HCEC 1CT (cell line): ENCODE results near the gene POLA1.
"Not testable (repeated sequence)": the region's sequence is repeated elsewhere in the genome, so short reads cannot be mapped to it uniquely, and the experiment has no call there.

Experiments
- DNase-seq: peaks from one replicate; pipeline ENCODE4 v3.0.0-alpha.2; 2017

POLA1 gene

GRCh38 chrX:24819807-24820206, 126.1 kb downstream of the POLA1 start:
- not testable (repeated sequence) for DNase-seq

- no peak for DNase-seq
Measured at GRCh38 chrX:24828147-24828546, 134.4 kb downstream of the POLA1 start.

DNA sequence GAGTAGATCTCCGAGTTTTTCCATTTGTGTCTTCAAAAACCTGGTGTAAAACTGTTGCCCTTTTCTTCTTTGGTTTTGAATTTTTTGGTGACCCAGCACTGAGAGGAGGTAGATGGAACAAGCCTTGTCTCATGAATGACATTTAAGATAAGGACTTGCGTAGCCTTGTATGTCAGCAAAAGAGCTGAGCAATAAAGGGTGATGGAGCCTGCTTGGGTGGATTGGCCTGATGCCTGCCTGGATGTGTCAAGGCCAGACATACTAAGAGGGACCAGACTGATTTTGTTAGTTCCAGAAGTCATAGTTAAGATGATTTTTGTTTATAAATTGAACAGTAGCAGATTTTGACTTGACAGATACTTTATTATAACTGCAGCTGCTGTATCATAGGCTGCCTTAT, 134.9 kb downstream of the POLA1 start:
- DNase-seq, result no peak

DNA sequence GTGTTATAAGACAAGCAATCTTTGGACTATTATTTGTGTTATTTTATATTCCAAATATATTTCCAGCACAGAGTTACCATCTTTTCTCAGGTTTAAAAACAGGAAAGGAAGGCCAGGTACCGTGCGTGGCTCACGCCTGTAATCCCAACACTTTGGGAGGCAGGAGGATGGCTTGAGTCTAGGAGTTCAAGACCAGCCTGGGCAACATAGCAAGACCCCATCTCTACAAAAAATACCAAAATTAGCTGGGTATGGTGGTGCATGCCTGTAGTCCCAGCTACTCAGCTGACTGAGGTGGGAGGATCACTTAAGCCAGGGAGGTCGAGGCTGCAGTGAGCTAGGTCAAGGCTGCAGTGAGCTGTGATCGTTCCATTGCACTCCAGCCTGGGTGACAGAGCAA, 140.0 kb downstream of the POLA1 start:
- DNase-seq, result no peak

DNA sequence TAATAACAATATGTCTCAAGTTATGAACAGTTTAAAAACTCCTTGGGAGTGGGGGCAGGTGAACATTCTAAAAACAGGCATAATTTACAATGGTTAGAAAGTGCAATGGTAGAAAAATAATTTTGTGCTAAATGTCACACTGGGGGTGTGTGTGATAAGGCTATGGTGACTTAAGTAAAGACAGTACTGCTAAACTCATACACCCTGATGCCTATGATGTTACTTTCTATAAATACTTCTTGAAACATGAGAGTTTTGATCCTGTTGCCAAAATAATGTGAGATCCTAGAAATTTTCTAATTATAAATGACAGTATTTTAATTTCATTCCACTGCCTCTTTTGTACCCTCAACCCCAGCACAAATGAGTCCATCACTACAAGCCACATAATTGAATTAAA, 144.2 kb downstream of the POLA1 start:
- no peak for DNase-seq

- DNase-seq, result no peak
Measured at GRCh38 chrX:24838629-24839028, 144.9 kb downstream of the POLA1 start.

DNA sequence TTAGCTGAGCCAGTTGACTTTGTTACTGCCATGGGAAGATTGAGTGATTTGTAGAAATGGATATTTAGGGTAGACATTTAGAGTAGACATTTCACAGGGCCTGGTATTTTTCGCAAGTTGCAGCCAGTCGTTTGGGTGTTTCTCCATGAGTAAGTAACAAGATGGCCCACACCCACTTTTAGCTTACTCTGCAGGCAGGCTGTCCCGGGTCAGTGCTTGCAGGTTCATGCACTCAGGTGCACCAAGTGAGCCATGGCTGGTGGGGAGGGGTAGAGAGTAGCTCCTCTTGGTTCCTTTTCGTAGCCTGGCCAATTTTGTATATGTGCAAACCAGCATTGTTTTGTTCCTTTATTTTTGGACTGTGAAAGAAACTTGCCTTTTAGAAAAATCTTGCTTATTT, 145.6 kb downstream of the POLA1 start:
- no peak for DNase-seq

- no peak for DNase-seq
Measured at GRCh38 chrX:24842486-24842885, 148.8 kb downstream of the POLA1 start.

DNA sequence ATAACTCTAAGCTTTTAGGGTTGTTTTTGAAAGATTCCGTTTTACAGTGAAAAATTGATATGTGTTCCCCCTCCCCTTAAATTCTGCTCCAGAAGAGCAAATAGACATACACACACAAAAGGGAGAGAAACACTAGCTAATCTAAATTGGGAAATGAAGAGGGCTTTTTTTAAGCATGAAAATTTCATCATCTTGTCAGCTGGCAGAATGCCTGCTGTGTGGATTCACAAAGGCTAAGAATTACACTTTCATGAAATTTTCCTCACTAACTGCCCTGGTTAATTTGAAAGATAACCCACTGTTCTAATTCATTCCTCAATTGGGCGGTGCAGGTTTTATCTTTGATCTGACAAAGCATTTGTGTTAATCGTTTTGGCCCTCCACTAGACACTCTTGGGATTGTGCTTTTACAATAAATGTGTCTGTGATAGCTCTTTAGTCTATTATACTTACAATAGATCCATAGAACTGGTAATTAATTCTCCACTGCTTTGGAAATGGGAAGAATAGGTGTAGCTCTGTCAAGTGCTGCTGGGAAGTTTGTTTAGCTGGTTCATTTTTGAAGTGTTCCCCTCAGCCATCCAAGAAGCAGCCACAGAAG, 152.9 kb downstream of the POLA1 start:
- no peak for DNase-seq

- no peak for DNase-seq
Measured at GRCh38 chrX:24851289-24851688, 157.6 kb downstream of the POLA1 start.

GRCh38 chrX:24851780-24852179, 158.1 kb downstream of the POLA1 start:
- no peak for DNase-seq

DNA sequence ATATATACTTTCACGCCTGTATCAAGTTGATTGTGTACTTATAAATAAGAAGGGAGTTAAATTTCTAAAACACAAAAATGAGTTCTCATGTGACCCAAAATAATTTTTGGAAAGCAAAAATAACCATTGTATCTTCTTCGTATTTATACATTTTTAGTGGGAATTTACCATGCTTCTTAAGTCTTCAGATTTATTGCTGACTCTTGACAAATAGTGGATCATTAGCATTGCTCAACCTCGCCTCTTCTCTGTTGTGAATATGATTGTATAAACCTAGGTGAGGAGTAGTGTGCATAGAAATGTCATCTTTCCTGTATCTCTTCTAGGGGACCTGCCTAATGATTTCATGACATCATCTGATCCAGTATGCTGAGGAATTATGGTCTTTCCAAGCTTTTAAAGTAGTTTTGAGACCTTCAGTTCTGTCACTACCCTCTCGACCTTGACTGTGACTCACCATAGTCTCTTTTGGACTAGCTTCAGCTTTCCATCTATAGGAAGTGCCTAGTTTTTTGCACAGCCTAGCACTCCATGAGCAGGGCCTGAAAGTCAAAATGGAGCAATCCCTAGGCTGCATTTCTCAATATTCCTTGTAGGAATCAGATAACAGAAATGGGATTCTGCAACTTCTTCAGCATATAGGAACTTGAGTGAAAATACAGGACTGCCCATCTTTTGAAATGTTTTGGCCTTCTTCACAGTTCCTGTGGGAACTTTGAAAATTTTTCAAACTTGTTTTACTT, 164.5 kb downstream of the POLA1 start:
- DNase-seq, result peak; percentile 25

DNA sequence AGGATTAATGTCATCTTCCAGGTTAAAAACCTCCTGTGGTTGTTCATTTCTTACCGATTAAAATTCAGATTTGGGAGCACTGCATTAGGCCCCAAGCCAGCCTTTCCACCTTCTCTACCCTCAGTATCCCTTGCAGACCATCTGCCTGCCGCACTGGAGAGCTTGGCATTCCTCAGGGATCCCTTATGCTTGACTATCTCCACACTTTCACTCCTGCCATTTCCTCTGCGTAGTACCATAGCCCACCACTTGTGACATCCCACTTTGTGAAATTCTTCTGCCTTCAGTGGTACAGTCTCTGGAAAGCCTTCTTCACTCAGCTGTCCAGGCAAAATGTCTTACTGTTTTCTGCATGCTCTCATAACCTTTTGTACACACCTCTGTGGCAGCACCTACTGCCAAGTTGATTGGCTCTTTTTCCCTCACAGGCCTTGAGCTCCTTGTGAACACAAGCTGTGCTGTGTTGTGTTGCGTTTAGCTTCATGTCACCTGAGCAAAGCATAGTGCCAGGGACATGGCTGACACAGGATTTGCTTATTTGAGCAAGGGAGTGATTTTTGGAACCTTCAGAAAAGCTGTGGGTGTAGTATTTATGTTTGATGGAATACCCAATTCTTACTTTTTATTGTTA, 165.6 kb downstream of the POLA1 start:
- DNase-seq, result no peak

DNA sequence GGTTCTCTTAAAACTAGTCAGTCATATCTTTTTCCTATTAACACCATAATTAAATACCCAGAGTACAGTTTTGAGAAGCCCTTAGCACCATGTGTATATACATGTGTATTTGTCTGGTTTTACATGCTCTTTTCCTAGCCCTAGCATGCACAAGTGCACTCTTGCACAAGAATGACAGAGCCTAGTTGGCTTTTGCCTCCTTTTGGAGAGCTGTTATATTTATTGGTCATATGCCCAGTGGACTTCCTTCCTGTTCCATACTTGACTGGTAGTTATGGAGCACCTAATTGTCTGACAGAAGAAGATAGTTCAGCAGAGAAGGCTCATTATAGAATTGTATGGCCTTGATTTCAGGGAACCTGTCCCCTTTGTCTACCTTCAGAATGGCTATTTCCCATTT, 166.4 kb downstream of the POLA1 start:
- no peak for DNase-seq

DNA sequence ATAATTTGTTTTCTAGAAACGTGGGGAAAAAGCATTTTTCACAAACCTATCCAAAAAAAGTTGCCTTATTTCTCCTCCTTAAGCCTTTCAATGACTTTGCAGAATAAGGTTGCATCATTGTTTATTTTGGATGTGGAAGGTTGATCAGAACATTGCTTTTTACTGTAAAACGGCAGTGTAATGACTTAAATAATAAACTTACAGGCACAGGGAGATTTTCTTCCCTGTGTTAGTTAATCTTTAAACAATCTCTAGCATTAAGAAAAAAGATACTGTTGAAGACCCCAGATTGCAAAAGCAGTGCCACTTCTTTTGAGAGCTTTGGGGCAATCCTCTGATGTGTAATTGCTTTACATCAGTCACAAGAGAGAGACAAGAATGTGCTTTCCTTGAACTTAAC, 168.6 kb downstream of the POLA1 start:
- no peak for DNase-seq

DNA sequence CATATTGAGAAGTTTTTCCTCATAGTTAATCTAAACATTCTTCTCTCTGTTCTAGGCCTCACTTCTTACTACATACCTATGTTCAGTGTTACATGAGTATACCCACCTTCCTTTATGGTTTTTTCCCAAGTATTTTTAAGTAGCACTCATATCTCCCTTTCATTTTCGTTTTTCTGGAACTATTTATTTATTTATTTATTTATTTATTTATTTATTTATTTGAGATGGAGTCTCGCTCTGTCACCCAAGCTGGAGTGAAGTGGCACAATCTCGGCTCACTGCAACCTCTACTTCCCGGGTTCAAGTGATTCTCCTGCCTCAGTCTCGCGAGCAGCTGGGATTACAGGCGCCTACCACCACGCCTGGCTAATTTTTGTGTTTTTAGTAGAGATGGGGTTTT, 170.1 kb downstream of the POLA1 start:
- not testable (repeated sequence) for DNase-seq

- DNase-seq, result peak; percentile 40
Measured at GRCh38 chrX:24870143-24870542, 176.4 kb downstream of the POLA1 start.

DNA sequence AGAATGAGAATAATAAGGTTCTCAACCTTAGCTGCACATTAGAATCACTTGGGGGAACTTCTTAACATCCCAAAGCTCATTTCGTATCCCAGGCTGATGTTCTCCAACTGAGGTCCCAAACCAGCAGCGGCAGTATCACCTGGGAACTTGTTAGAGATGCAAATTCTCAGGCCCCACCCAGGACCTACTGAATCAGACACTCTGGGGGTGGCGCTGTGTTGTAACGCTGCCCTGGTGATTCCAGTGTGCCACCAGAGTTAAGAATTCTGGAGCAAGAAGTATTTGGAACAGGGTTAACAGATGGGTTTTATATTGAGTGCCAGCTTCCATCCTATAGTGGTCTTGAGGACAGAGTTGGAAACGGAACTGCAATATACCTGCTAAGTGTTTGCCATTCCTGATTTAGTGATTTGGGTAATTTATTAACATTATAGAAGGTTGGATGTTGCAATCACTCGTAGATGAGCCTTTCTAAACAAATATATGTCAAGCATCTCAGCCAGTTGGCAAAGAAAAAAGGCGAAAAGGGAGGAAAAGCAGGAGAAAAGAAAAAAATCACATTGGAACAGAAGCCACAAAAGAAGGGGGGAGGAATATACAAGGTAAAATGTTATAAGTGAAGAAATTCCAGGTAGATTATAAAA, 181.0 kb downstream of the POLA1 start:
- no peak for DNase-seq

- DNase-seq, result no peak
Measured at GRCh38 chrX:24876530-24877287, 183.0 kb downstream of the POLA1 start.

GRCh38 chrX:24877288-24877664, 183.6 kb downstream of the POLA1 start:
- no peak for DNase-seq

- DNase-seq, result no peak
Measured at GRCh38 chrX:24877854-24878650, 184.3 kb downstream of the POLA1 start.

GRCh38 chrX:24879679-24880078, 186.0 kb downstream of the POLA1 start:
- DNase-seq, result no peak
